Heart left ventricle (tissue), 13 donors: ENCODE data around the gene KDSR.

Source experiments
- POLR2A ChIP-seq, 2 donors: fragments of 450-650 bp; IDR thresholded peaks; one replicate each; pipeline ENCODE4 v1.6.1; 2017; ENCODE audit warnings: antibody characterized with exemption in 2 of 2, mild to moderate bottlenecking in 2 of 2, moderate library complexity in 2 of 2
- TF ChIP-seq, protein P1 (sequence below), 12 donors: fragments of 200-600 bp; sonication (generic) in 4 of 12; IDR thresholded peaks; one replicate each; pipeline versions ENCODE4 v1.5.0 to v1.8.0; 2018 to 2022; ENCODE audit warnings: antibody characterized with exemption in 12 of 12, mild to moderate bottlenecking in 5 of 12
- donor health status: ischemic (EF 13 %, LVEDD 7.1; RV severe dilation, severe dysfunction).
- donor health status: DM: no; HTN: yes; CAD: no.
- donor health status: DM: no; HTN: no; CAD: no.
- donor health status: ischemic (EF 25% LVEDD 6.9; RV normal size, moderate dysfunction).
- donor health status: ischemic (EF 25% LVEDD 5.7; RV mildly dilated, moderate dysfunction).
- donor health status: ischemic (EF 35%, LVEDD 5.7; RV mildly dilated, moderate dysfunction).
- donor health status: nonischemic (EF 11% LVEDD 7.7; RV severe dilation, severe dysfunction).
- donor health status: DM: yes; HTN: yes; CAD: no.
- donor health status: PGD.
- donor health status: ischemic (EF 29% LVEDD 5.4; RV normal size, mild dysfunction).
- donor health status: nonischemic (EF 23%, LVEDD 6.1; RV moderate dilation, normal function).

DNA sequence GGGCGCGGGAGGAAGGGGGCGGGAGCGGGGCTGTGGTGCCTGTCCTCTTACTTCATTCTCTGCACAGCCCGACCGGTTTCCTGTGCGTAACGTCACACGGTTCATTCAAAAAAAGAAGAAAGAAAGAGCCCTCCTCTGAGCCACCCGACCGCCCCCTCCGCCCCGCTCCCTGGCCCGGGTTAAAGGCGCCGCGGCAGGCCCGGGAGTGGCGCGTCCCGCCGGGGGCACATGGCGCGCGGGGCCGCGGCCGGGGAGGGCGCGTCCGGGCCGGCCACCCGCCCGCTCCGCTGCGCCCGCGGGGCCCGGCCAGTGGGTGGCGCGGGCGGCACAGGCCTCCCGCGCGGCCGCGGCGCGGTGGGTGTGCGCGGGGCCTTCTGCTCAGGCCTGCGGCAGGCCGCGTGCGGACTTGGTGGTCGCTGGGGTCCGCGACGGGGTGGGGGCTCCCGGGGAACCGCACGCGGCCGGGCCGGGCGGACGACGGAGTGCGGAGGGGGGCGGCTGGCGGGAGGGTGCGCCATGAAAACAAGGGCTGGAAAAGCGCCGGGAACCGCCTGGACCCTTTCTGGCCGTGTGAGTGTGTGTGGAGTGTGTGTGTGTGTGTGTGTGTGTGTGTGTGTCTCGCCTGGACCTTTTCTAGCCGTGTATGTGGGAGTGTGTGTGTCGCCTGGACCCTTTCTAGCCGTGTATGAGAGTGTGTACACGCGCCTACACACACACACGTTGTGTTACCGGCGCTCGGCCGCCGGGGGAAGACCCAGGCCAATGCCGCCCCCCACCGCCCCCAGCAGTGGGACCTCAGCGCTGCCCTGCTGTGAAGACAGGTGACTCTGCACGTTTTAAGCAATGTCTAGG lies 46.7 kb downstream of the KDSR start:
- TF ChIP-seq, protein P1, sequence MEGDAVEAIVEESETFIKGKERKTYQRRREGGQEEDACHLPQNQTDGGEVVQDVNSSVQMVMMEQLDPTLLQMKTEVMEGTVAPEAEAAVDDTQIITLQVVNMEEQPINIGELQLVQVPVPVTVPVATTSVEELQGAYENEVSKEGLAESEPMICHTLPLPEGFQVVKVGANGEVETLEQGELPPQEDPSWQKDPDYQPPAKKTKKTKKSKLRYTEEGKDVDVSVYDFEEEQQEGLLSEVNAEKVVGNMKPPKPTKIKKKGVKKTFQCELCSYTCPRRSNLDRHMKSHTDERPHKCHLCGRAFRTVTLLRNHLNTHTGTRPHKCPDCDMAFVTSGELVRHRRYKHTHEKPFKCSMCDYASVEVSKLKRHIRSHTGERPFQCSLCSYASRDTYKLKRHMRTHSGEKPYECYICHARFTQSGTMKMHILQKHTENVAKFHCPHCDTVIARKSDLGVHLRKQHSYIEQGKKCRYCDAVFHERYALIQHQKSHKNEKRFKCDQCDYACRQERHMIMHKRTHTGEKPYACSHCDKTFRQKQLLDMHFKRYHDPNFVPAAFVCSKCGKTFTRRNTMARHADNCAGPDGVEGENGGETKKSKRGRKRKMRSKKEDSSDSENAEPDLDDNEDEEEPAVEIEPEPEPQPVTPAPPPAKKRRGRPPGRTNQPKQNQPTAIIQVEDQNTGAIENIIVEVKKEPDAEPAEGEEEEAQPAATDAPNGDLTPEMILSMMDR (IDR thresholded peaks at IDR 0.05): peak in 1 of 12 donors; percentile 24
- TF ChIP-seq POLR2A (IDR thresholded peaks at IDR 0.05): no peak
